ENCODE results near the gene EP400.

Gene EP400, protein sequence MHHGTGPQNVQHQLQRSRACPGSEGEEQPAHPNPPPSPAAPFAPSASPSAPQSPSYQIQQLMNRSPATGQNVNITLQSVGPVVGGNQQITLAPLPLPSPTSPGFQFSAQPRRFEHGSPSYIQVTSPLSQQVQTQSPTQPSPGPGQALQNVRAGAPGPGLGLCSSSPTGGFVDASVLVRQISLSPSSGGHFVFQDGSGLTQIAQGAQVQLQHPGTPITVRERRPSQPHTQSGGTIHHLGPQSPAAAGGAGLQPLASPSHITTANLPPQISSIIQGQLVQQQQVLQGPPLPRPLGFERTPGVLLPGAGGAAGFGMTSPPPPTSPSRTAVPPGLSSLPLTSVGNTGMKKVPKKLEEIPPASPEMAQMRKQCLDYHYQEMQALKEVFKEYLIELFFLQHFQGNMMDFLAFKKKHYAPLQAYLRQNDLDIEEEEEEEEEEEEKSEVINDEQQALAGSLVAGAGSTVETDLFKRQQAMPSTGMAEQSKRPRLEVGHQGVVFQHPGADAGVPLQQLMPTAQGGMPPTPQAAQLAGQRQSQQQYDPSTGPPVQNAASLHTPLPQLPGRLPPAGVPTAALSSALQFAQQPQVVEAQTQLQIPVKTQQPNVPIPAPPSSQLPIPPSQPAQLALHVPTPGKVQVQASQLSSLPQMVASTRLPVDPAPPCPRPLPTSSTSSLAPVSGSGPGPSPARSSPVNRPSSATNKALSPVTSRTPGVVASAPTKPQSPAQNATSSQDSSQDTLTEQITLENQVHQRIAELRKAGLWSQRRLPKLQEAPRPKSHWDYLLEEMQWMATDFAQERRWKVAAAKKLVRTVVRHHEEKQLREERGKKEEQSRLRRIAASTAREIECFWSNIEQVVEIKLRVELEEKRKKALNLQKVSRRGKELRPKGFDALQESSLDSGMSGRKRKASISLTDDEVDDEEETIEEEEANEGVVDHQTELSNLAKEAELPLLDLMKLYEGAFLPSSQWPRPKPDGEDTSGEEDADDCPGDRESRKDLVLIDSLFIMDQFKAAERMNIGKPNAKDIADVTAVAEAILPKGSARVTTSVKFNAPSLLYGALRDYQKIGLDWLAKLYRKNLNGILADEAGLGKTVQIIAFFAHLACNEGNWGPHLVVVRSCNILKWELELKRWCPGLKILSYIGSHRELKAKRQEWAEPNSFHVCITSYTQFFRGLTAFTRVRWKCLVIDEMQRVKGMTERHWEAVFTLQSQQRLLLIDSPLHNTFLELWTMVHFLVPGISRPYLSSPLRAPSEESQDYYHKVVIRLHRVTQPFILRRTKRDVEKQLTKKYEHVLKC (N-terminal part only)

DNA sequence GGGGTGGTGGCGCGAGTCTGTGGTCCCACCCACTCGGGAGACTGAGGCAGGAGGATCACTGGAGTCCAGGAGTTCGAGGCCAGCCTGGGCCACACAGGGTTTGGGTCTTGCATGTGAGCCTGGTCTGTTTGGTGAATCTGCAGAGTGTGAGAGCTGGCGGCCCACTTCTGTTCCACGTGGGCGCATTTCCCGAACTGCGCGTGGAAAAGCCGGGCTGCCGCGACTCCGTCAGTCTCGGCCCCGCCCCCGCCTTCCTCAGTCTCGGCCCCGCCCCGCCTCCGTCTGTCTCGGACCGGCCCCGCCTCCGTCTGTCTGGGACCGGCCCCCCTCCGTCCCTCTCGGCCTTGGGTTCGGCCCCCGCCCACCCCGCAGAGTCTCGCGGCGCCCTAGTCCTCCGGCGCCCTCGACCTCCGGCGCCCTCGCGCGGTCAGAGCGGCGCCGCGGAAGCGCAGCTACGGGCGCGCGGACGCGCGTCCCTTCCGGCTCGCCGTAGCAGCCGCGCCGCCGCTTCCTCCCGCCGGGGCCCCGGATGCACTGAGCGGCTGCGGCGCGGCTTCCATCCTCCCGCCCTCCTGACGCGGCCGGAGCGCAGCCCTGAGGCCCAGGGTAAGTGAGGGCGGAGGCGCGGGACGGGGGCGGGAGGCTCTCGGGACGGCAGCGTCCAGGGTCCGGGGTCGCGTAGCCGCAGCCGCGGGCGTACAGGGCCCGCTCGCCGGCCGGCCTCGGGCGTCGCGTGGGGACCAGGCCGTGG, at the start of gene EP400:
TSS of gene EP400 (plus strand) at position 512 of the 751 bp plus-strand sequence. CDS start 10,678 bp downstream, outside the sequence.
- peak; percentile 91 for DNase-seq

DNA sequence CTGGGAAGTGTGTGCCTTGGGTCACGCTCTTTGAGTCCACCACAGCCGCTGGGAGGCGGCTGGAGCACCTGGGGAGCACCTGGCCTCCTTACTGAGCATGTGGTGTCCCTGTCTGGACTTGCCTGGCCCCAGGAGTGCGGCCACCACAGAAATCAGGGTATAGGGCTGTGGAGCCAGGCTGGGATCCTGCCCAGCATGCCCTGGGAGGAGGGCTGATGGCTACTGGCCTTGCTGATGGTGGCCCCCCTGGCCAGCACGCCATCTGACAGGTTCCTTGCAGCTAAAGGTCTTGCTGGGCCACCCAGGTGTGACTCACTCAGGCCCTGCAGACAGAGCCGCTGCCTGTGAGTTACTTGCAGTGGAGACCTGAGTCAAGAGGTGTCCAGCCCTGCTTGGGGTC, 49.3 kb upstream of the EP400 start:
- DNase-seq: no peak

GRCh38 chr12:131901431-131902331, 48.1 kb upstream of the EP400 start:
- no peak for DNase-seq

GRCh38 chr12:131902332-131903241, 47.2 kb upstream of the EP400 start:
- no peak for DNase-seq

GRCh38 chr12:131903270-131904255, 46.2 kb upstream of the EP400 start:
- no peak for DNase-seq

DNA sequence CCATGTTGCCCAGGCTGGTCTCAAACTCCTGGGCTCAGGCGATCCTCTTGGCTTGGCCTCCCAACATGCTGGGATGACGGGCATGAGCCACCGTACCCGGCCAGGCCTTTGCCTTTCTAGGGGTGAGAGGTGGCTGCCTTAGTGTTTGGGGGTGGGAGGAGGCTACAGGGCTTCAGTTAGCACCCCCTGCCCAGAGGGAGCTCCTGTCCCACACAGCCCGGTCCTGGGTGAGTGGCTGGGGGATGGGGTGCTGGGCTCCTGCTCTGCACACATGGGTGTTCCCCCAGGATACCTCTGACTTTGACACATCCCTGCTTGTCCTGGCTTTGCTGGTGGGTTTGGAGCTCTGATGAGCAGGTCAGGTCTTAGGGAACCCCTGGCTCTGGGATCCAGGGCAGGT, 45.4 kb upstream of the EP400 start:
- DNase-seq: no peak

- no peak for DNase-seq
Measured at GRCh38 chr12:131905081-131905629, 44.6 kb upstream of the EP400 start.

DNA sequence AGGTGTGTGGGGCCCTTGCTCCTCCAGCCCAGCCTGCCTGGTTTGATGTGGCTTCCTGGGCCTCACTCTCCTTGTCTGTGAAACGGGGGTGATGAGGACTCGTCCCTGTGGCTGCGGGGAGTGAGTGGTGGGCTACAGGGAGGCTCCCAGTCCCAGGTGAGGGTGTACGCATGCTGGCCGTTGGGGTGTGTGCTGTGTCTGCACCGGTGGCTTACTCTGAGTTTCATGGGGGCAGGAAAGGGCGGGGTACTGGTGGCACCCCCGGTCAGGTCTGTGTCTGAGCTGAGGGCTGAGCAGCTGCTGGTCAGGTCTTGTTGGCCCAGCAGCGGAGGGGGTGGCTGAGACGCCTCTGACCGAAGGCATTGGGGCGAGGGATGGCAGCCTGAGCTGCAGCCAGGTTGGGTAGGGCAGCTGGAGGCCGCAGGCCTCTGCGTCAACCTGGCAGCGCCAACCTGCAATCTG, 44.1 kb upstream of the EP400 start:
- DNase-seq: no peak

DNA sequence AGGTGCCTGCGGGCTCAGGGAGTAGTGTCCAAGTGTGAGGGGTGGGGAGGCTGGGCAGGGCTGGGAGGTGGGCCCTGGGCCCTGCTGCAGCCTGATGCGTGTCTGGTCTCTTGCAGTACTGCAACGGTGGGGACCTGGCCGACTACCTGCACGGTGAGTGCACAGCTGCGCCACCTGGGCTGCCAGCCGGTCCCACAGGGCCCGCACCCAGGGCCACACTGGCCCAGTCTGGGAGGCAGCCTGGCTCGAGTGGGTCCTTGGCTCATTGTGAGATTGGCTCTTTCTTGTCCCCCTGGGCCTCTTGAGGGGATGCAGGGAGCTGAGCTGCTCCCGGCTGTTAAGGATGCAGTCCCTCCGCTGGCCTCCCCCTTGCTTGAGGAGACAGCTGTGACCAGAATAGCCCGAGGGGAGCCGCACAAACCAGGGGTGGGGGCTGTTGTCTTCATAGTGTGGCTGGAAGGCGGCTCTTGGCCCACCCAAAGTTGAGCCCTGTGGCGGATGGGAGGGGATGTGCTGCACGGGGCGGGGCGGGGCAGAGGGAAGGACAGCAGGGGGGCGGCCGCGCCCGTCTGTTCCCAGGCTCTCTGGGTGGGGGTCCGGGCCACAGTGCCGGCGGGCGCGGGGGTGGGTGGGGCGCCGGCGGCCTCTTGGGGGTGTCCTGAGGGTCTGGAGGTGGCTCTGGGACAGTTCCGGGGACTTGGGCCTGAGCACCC, 42.2 kb upstream of the EP400 start:
- no peak for DNase-seq

DNA sequence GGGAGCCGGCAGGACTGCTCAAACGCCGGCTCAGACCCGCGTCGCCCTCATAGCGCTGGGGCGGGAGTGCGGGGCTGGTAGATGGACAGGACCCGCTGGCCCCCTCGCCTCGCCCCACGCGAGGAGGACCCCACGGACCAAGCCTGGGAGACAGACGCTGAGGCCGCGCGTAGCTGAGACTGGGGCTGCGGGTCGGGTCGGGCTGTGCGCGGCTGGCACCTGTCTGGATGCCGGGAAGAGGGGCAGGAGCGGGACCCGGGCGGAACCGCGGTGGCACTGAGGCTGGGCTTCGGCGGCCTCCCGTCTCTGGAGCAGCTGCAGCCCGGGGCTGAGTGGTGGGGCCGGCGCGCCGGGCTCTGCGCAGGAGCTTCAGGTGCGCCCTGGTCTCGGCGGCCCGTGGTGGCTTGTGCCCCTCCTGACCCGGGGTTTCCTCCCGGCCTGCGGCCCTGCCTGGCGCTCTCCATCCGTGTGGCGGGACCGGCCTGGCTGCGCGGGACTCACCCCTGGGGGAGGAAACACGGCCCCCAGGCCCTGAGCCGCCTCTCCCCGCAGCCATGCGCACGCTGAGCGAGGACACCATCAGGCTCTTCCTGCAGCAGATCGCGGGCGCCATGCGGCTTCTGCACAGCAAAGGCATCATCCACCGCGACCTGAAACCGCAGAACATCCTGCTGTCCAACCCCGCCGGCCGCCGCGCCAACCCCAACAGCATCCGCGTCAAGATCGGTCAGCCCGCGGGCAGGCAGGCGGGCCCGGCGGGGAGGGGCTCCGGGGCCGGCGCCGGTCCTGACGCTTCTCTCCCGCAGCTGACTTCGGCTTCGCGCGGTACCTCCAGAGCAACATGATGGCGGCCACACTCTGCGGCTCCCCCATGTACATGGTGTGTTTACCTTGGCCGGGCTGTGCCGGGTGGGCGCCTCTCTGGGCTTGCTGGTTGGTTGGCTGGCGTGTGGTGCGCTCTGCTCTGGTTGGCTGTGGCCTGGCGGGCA, 41.4 kb upstream of the EP400 start:
- DNase-seq: no peak

- DNase-seq: no peak
Measured at GRCh38 chr12:131909081-131909751, 40.5 kb upstream of the EP400 start.

- DNase-seq: no peak
Measured at GRCh38 chr12:131909752-131910219, 40.0 kb upstream of the EP400 start.

DNA sequence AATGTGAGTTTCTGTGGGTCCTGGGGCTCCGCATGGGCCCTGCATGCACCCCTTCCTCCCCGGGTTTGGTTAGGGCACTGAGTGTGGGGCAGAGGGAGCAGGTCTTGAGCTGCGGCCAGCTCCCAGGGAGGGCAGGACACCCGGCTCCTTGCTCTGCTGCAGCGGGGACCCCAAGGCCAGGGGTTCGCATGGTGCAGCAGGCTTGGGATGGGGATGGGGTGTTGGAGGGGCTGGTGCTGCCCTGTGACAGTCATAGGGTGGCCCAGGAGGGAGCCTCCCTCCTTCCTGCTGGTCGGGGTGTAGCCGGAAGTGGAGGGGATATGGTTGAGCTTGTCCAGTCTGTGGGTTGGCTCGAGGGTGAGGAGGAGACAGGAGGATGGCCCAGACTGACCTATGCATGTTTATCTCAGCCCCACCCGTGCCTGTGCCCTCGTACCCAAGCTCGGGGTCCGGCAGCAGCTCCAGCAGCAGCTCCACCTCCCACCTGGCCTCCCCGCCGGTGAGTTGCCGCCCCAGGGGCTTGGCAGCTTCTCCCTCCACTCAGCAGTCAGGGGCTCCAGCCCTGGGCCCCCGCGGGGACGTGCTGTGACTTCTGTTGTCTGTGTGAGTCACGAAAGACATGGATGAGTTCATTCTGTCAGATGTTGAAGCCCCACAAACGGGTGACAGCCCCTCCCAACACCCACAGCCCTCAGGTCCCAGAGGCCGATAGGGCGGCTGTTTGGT, 39.3 kb upstream of the EP400 start:
- no peak for DNase-seq

DNA sequence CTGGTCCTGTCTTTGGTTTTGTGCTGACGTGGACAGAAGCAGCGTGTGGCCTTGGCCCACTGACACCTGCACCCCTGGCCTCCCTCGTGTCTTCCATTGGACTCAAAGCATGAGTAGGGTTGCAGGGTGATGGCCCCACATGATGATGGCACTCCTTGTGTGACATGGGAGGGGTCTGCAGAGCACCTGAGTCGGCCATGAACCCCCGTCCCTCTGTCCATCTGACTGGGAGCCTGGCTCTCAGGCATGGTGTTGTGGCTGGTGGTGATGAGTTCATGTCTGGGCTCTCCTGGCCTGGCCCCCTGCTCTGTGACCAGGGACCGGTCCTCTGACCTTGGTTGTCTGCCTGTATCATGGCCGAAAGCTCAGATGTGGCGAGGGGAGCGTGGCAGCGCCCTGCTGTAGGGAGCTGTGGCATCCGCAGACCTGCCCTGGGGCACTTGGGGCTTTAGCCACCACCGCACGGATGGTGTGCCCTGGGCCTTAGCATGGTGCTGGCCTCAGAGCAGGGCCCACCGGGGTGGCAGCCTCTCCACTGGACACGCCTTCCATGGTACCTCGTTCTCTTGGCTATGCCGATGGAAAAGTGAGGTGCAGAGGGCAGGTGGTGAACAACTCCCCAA, 38.6 kb upstream of the EP400 start:
- DNase-seq: no peak
